NT2/D1 (cell line): ENCODE results near the gene GASK1A.

Source experiments
- SUZ12 ChIP-seq: IDR thresholded peaks from 2 replicates; pipeline ENCODE4 v1.6.1; 2011; ENCODE audit not compliant: insufficient read length, insufficient read depth; ENCODE audit errors: extremely low read depth
- YY1 ChIP-seq: IDR thresholded peaks from 2 replicates; pipeline ENCODE4 v1.6.1; 2011; ENCODE audit not compliant: insufficient read length, insufficient read depth
- ZNF274 ChIP-seq: IDR thresholded peaks from 2 replicates; pipeline ENCODE4 v1.6.1; 2011; ENCODE audit warnings: mild to moderate bottlenecking, low read depth, low read length

GRCh38 chr3:42936157-42936981 is 42.7 kb upstream of the GASK1A start:
- TF ChIP-seq YY1, result no peak
- no peak for TF ChIP-seq ZNF274
- TF ChIP-seq SUZ12, result no peak
